ENCODE results near the gene ADCY2.

The ADCY2 gene

GRCh38 chr5:7364226-7364875 lies 31.6 kb upstream of the ADCY2 start:
- ChIA-PET POLR2A (no interaction called here), CTCF (interaction anchor here (1.0 kb wide), 1 partner anchor 105 kb away, joined by 3 read pairs; no protein-coding TSS in a partner anchor)
- TF ChIP-seq CTCF (IDR thresholded peaks at IDR 0.05; ENCODE audit: insufficient read depth, low read length, missing control alignments) = no peak
- no peak overlapping the region for H3K4me3 ChIP-seq (ENCODE audit: low read depth, low read length)
- no peak for DNase-seq (ENCODE audit: low read depth, low spot score)

- DNase-seq (ENCODE audit: low read depth, low spot score) = no peak
- no peak overlapping the region for H3K4me3 ChIP-seq (ENCODE audit: low read depth, low read length)
- TF ChIP-seq CTCF (IDR thresholded peaks at IDR 0.05; ENCODE audit: insufficient read depth, low read length, missing control alignments) = no peak
- POLR2A ChIA-PET = no interaction called here
- CTCF ChIA-PET = no interaction called here
These were observed 28.2 kb upstream of the ADCY2 start for GRCh38 chr5:7367780-7368179.

GRCh38 chr5:7372399-7372798 lies 23.5 kb upstream of the ADCY2 start:
- no peak for TF ChIP-seq CTCF (IDR thresholded peaks at IDR 0.05; ENCODE audit: insufficient read depth, low read length, missing control alignments)
- DNase-seq (ENCODE audit: low read depth, low spot score) = no peak
- POLR2A ChIA-PET = no interaction called here
- CTCF ChIA-PET = no interaction called here
- no peak overlapping the region for H3K4me3 ChIP-seq (ENCODE audit: low read depth, low read length)

- ChIA-PET CTCF (interaction anchor here (1.0 kb wide), 1 partner anchor 18 kb away, joined by 3 read pairs; no protein-coding TSS in a partner anchor), POLR2A (no interaction called here)
- DNase-seq (ENCODE audit: low read depth, low spot score) = no peak
- no peak overlapping the region for H3K4me3 ChIP-seq (ENCODE audit: low read depth, low read length)
- TF ChIP-seq CTCF (IDR thresholded peaks at IDR 0.05; ENCODE audit: insufficient read depth, low read length, missing control alignments) = no peak
These were observed 21.8 kb upstream of the ADCY2 start for GRCh38 chr5:7374186-7374585.

GRCh38 chr5:7375457-7375856 lies 20.5 kb upstream of the ADCY2 start:
- CTCF ChIA-PET = no interaction called here
- DNase-seq (ENCODE audit: low read depth, low spot score) = no peak
- POLR2A ChIA-PET = no interaction called here

GRCh38 chr5:7376871-7377270 lies 19.1 kb upstream of the ADCY2 start:
- POLR2A ChIA-PET = no interaction called here
- H3K4me3 ChIP-seq (ENCODE audit: low read depth, low read length) = no peak overlapping the region
- TF ChIP-seq CTCF (IDR thresholded peaks at IDR 0.05; ENCODE audit: insufficient read depth, low read length, missing control alignments) = no peak
- CTCF ChIA-PET = no interaction called here
- no peak for DNase-seq (ENCODE audit: low read depth, low spot score)

More at GRCh38 chr5:7375457-7375856, 20.5 kb upstream of the ADCY2 start:
- H3K4me3 ChIP-seq (ENCODE audit: low read depth, low read length) = no peak overlapping the region
- TF ChIP-seq CTCF (IDR thresholded peaks at IDR 0.05; ENCODE audit: insufficient read depth, low read length, missing control alignments) = no peak

Measured in AG04449 (cell line).